Measurements from ENCODE around the gene SNN. TPM values are rescaled to one million over a fixed set of nuclear protein-coding genes. Genes with fewer than 3 reads are reported as not detected.

The SNN gene
- total and polyA plus RNA-seq, 7 experiments from 2014 or later: 17.0 to 86.8 (median 34.3) TPM

DNA sequence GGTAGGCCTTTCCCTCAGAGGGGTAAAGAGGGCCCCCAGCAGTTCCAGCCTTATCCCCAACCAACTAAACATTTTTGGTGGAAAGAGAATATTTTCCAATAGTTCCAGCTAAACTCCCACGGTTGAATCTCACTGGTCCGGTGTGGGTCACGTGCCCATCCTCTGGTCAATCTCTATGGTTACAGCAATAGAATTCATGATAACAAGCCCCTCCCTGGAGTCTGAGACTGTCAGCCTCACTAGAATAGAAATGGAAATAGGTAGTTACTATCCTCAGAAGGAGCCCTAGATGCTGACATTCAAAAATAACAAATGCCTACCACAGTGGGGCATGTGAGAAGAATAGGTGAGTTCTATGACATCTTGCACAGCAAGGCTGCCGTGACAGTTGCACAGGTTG lies 44.0 kb upstream of the SNN start:
- Mint-ChIP-seq H3K4me3 (peak overlapping the region; percentile 4 to 73 (median 51)), H3K9me3 (peaks cover 0 to 7% (median 3%) of the 10 kb centered on the region in 11 donors), H3K27me3 (no peaks in the 10 kb centered on the region), H3K36me3 (peaks cover 0 to 19% (median 0%) of the 10 kb centered on the region in 5 donors), H3K4me1 (peaks cover 47 to 80% (median 64%) of the 10 kb centered on the region in 7 donors), H3K27ac (peak overlapping the region; percentile 73 to 100 (median 86))
- CTCF ChIA-PET: no interaction called here
- POLR2A ChIA-PET: interaction anchor here (0.6 to 10.2 kb wide), 8 partner anchors 11 to 109 kb away, joined by 3 to 68 read pairs (median 4); no protein-coding TSS in a partner anchor
- Histone ChIP-seq H3K27ac (ENCODE audit: low read depth, low read length) (peak overlapping the region; percentile 11), H3K4me1 (ENCODE audit: control insufficient read depth in 2 of 2, insufficient read depth in 2 of 2, low read length in 2 of 2) (peaks cover 50 to 68% of the 10 kb centered on the region in 2 donors), H3K27me3 (ENCODE audit: control insufficient read depth in 2 of 2, insufficient read depth in 2 of 2, low read length in 2 of 2) (no peaks in the 10 kb centered on the region), H3K9me3 (ENCODE audit: control insufficient read depth in 2 of 3, low read length in 3 of 3) (peaks cover 0 to 6% (median 0%) of the 10 kb centered on the region in 3 experiments), H3K4me3 (ENCODE audit: low read length) (peak overlapping the region; percentile 3), H3K36me3 (ENCODE audit: control insufficient read depth in 2 of 3, insufficient read depth in 3 of 3, low read length in 3 of 3) (no peaks in the 10 kb centered on the region)
- no peak for DNase-seq
- peak; percentile 40 for ATAC-seq
- intact Hi-C loops (cut with micrococcal nuclease): no loop called here

DNA sequence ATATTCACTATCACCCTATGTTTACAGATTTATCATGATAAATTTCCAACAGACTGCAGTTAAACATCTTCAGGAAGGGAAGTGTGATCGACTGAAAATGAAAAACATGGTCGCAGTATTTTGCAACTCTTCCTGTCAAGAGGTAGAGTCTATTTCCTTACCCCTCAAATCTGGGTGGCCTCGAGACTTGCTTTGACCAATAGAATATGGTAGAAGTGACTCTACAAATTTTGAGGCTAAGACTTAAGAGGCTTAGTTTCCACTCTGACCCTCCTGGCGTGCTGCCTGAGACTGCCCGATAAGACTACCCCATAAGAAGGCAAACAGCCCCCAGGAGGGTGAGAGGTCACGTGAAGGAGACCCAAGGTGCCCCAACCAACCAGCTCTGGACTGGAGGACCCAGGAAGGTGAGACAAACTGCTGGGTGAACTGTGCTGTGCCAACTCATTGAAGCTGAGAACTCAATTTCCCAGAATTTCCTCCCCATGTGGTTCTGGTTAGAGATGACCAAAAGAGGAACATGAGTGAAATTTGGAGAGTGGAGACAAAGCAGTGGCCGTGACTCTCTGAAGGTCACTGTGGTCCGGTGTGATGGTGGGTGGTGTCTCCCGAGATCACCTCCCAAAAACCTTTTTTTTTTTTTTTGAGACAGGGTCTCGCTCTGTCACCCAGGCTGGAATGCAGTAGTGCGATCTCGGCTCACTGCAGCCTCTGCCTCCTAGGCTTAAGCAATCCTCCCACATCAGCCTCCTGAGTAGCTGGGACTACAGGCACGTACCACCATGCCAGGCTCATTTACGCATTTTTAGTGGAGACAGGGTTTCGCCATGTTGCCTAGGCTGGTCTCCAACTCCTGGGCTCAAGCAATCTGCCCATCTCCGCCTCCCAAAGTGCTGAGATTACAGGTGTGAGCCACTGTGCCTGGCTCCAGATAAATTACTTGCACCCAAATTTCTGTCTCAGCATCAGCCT lies 43.3 kb upstream of the SNN start:
- peak overlapping the region; percentile 4 to 73 (median 52) for H3K4me3 Mint-ChIP-seq
- H3K9me3 ChIP-seq (ENCODE audit: control insufficient read depth in 2 of 3, low read length in 3 of 3): peaks cover 0 to 6% (median 0%) of the 10 kb centered on the region in 3 experiments
- H3K4me3 ChIP-seq (ENCODE audit: low read length): no peak overlapping the region
- no peaks in the 10 kb centered on the region for H3K27me3 ChIP-seq (ENCODE audit: control insufficient read depth in 2 of 2, insufficient read depth in 2 of 2, low read length in 2 of 2)
- no peaks in the 10 kb centered on the region for H3K27me3 Mint-ChIP-seq
- peaks cover 0 to 6% (median 3%) of the 10 kb centered on the region in 11 donors for H3K9me3 Mint-ChIP-seq
- ChIA-PET CTCF (no interaction called here), POLR2A (interaction anchor here (0.5 to 1.4 kb wide), 10 partner anchors 8 to 94 kb away, joined by 3 to 6 read pairs (median 4); no protein-coding TSS in a partner anchor)
- H3K4me1 ChIP-seq (ENCODE audit: control insufficient read depth in 2 of 2, insufficient read depth in 2 of 2, low read length in 2 of 2): peaks cover 43 to 68% of the 10 kb centered on the region in 2 donors
- intact Hi-C loops (cut with micrococcal nuclease): no loop called here
- DNase-seq (no peak), ATAC-seq (peak; percentile 54)
- peak overlapping the region; percentile 11 for H3K27ac ChIP-seq (ENCODE audit: low read depth, low read length)
- H3K36me3 Mint-ChIP-seq: peaks cover 0 to 15% (median 0%) of the 10 kb centered on the region in 5 donors
- H3K4me1 Mint-ChIP-seq: peaks cover 43 to 80% (median 64%) of the 10 kb centered on the region in 7 donors
- peak overlapping the region; percentile 73 to 100 (median 86) for H3K27ac Mint-ChIP-seq
- no peaks in the 10 kb centered on the region for H3K36me3 ChIP-seq (ENCODE audit: control insufficient read depth in 2 of 3, insufficient read depth in 3 of 3, low read length in 3 of 3)

DNA sequence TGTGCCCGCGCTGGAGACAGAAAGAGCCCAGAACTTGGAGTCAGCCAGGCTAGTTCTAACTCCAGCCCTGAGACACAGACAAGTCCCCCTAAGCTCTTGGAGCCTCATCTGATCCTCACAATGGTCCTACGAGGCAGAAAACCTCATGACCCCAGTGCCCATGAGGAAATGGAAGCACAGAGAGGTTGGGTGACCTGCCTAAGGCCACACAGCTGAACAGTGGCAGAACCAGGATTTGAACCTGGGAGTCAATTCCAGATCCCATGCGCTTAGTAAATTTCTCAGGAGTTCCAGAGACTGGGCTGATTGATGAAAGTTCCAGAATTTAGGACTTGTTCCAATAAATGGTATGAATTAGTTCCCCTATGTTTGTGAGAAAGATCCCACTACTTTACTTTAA lies 42.5 kb upstream of the SNN start:
- Mint-ChIP-seq H3K27ac (peak overlapping the region; percentile 25 to 100 (median 76)), H3K27me3 (no peaks in the 10 kb centered on the region), H3K9me3 (peaks cover 0 to 3% (median 0%) of the 10 kb centered on the region in 11 donors), H3K4me1 (peaks cover 43 to 80% (median 64%) of the 10 kb centered on the region in 7 donors), H3K36me3 (peaks cover 0 to 7% (median 0%) of the 10 kb centered on the region in 5 donors), H3K4me3 (no peak overlapping the region)
- intact Hi-C loops (cut with micrococcal nuclease): no loop called here
- ChIA-PET CTCF (interaction anchor here (1.2 kb wide), 1 partner anchor 15 kb away, joined by 3 read pairs; no protein-coding TSS in a partner anchor), POLR2A (interaction anchor here (0.9 to 1.2 kb wide), 5 partner anchors 9 to 93 kb away, joined by 3 to 4 read pairs (median 4); no protein-coding TSS in a partner anchor)
- peaks cover 35 to 65% of the 10 kb centered on the region in 2 donors for H3K4me1 ChIP-seq (ENCODE audit: control insufficient read depth in 2 of 2, insufficient read depth in 2 of 2, low read length in 2 of 2)
- H3K27me3 ChIP-seq (ENCODE audit: control insufficient read depth in 2 of 2, insufficient read depth in 2 of 2, low read length in 2 of 2): no peaks in the 10 kb centered on the region
- no peak for ATAC-seq
- H3K9me3 ChIP-seq (ENCODE audit: control insufficient read depth in 2 of 3, low read length in 3 of 3): no peaks in the 10 kb centered on the region
- H3K36me3 ChIP-seq (ENCODE audit: control insufficient read depth in 2 of 3, insufficient read depth in 3 of 3, low read length in 3 of 3): no peaks in the 10 kb centered on the region
- DNase-seq: no peak
- no peak overlapping the region for H3K4me3 ChIP-seq (ENCODE audit: low read length)
- no peak overlapping the region for H3K27ac ChIP-seq (ENCODE audit: low read depth, low read length)

DNA sequence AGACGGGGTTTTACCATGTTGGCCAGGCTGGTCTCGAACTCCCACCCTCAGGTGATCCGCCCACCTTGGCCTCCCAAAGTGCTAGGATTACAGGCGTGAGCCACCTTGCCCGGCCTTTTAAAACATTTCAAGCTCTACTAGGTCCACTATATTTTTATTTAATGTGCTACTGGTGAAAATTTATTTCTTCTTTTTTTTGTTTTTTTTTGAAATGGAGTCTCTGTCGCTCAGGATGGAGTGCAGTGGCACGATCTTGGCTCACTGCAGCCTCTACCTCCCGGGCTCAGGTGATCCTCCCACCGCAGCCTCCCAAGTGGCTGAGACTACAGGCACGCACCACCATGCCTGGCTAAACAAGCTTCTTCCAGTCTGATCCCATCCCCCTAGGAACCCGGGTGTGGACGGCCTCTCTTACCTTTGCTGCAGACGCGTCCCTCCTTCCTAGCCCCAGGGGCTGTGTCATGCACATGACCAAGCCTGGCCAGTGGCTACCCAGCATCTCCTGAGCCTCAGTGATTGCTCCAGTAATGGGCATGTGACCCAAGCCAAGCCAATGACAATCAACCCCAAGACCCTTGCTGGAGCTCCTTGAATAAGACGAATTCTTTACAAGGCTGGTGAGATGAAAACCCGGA lies 41.5 kb upstream of the SNN start:
- H3K27me3 ChIP-seq (ENCODE audit: control insufficient read depth in 2 of 2, insufficient read depth in 2 of 2, low read length in 2 of 2): no peaks in the 10 kb centered on the region
- Mint-ChIP-seq H3K36me3 (peaks cover 0 to 4% (median 0%) of the 10 kb centered on the region in 5 donors), H3K27me3 (no peaks in the 10 kb centered on the region)

DNA sequence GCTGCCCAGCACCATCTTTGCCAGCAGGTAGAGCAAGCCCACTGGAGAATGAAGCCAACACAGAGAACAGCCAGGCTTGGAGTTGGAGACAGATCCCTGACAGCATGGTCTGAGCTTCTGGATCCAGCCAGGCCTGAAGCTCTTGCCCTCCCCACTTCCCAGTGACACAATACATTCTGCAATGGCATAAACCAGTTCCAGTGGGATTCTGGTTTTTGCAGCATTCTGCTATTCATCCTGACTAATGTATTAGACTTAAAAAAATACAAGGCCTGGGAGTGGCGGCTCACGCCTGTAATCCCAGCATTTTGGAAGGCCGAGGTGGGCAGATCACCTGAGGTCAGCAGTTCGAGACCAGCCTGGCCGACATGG lies 41.0 kb upstream of the SNN start:
- ChIA-PET POLR2A (interaction anchor here (0.6 to 0.7 kb wide), 3 partner anchors 8 to 36 kb away, joined by 3 read pairs; no protein-coding TSS in a partner anchor), CTCF (interaction anchor here (0.7 to 1.0 kb wide), 2 partner anchors 15 to 29 kb away, joined by 3 to 4 read pairs; no protein-coding TSS in a partner anchor)
- Histone ChIP-seq H3K27ac (ENCODE audit: low read depth, low read length) (no peak overlapping the region), H3K4me3 (ENCODE audit: low read length) (no peak overlapping the region), H3K36me3 (ENCODE audit: control insufficient read depth in 2 of 3, insufficient read depth in 3 of 3, low read length in 3 of 3) (no peaks in the 10 kb centered on the region), H3K9me3 (ENCODE audit: control insufficient read depth in 2 of 3, low read length in 3 of 3) (no peaks in the 10 kb centered on the region), H3K4me1 (ENCODE audit: control insufficient read depth in 2 of 2, insufficient read depth in 2 of 2, low read length in 2 of 2) (peaks cover 21 to 51% of the 10 kb centered on the region in 2 donors), H3K27me3 (ENCODE audit: control insufficient read depth in 2 of 2, insufficient read depth in 2 of 2, low read length in 2 of 2) (no peaks in the 10 kb centered on the region)
- Mint-ChIP-seq H3K4me3 (no peak overlapping the region), H3K36me3 (peaks cover 0 to 4% (median 0%) of the 10 kb centered on the region in 5 donors), H3K27ac (no peak overlapping the region), H3K9me3 (peaks cover 0 to 3% (median 0%) of the 10 kb centered on the region in 11 donors), H3K27me3 (no peaks in the 10 kb centered on the region), H3K4me1 (peaks cover 37 to 70% (median 54%) of the 10 kb centered on the region in 7 donors)
- ATAC-seq: no peak
- no peak for DNase-seq
- intact Hi-C loops (cut with micrococcal nuclease): no loop called here

More for the DNA sequence above, 41.5 kb upstream of the SNN start:
- Histone ChIP-seq H3K4me3 (ENCODE audit: low read length) (no peak overlapping the region), H3K27ac (ENCODE audit: low read depth, low read length) (no peak overlapping the region), H3K9me3 (ENCODE audit: control insufficient read depth in 2 of 3, low read length in 3 of 3) (no peaks in the 10 kb centered on the region), H3K36me3 (ENCODE audit: control insufficient read depth in 2 of 3, insufficient read depth in 3 of 3, low read length in 3 of 3) (no peaks in the 10 kb centered on the region), H3K4me1 (ENCODE audit: control insufficient read depth in 2 of 2, insufficient read depth in 2 of 2, low read length in 2 of 2) (peaks cover 25 to 55% of the 10 kb centered on the region in 2 donors)
- Mint-ChIP-seq H3K9me3 (peaks cover 0 to 3% (median 0%) of the 10 kb centered on the region in 11 donors), H3K4me1 (peaks cover 42 to 74% (median 60%) of the 10 kb centered on the region in 7 donors), H3K4me3 (no peak overlapping the region), H3K27ac (peak overlapping the region in 4 of 9 donors; percentile 38 to 100 (median 59))
- intact Hi-C loops (cut with micrococcal nuclease): no loop called here
- ChIA-PET CTCF (interaction anchor here (0.6 to 1.2 kb wide), 4 partner anchors 14 to 391 kb away, joined by 3 to 4 read pairs (median 3); no protein-coding TSS in a partner anchor), POLR2A (interaction anchor here (0.6 to 1.2 kb wide), 4 partner anchors 18 to 35 kb away, joined by 3 to 4 read pairs (median 3); no protein-coding TSS in a partner anchor)
- DNase-seq (no peak), ATAC-seq (no peak)
